Left ventricle myocardium inferior (tissue), 1 donor: ENCODE data around the gene COG8. TPM values are rescaled to one million over a fixed set of nuclear protein-coding genes. Genes with fewer than 3 reads are reported as not detected.
A peak's percentile ranks its signal among the peaks of the same experiment; 100 is the strongest.
"Not testable (repeated sequence)": the region's sequence is repeated elsewhere in the genome, so short reads cannot be mapped to it uniquely, and the experiment has no call there.

Experiments
- DNase-seq: peaks from one replicate; pipeline ENCODE4 v3.0.0-alpha.2; 2020
- H3K27ac ChIP-seq: fragments of 200-600 bp; replicated peaks from 2 replicates; pipeline ENCODE4 v1.8.0; 2021
- H3K27me3 ChIP-seq: fragments of 200-600 bp; 2 replicates; pipeline ENCODE4 v1.8.0; 2021; ENCODE audit warnings: low read depth
- H3K36me3 ChIP-seq: fragments of 200-600 bp; 2 replicates; pipeline ENCODE4 v1.8.0; 2021
- H3K4me1 ChIP-seq: fragments of 200-600 bp; 2 replicates; pipeline ENCODE4 v1.8.0; 2021
- H3K4me3 ChIP-seq: fragments of 200-600 bp; 2 replicates; pipeline ENCODE4 v1.8.0; 2021; ENCODE audit warnings: mild to moderate bottlenecking, moderate library complexity
- H3K9me3 ChIP-seq: fragments of 200-600 bp; replicated peaks from 2 replicates; pipeline ENCODE4 v1.8.0; 2021
- intact Hi-C: fragments of 100-400 bp; cut with micrococcal nuclease; formaldehyde crosslinking; loops from one replicate; pipeline ENCODE4 v1.11.0; 2022
- total RNA-seq: library from RNA; stranded (reverse); fragmentation: NEBNext Ultra II Directional; extraction: Animal tissue kit (Norgen Biotek cat#: 25700); gene quantifications from one replicate; pipeline ENCODE4 v1.2.1, GENCODE V29; 2021
- TF ChIP-seq, protein P1 (sequence below): fragments of 200-600 bp; IDR thresholded peaks from 2 replicates; pipeline ENCODE4 v1.8.0; 2021; ENCODE audit warnings: antibody characterized with exemption, mild to moderate bottlenecking, borderline replicate concordance
- donor health status: DM: no; HTN: yes; CAD: no; lungs with severe emphysema.

The COG8 gene
- total RNA-seq, 1 donor from 2014 or later = 24.1 TPM

DNA sequence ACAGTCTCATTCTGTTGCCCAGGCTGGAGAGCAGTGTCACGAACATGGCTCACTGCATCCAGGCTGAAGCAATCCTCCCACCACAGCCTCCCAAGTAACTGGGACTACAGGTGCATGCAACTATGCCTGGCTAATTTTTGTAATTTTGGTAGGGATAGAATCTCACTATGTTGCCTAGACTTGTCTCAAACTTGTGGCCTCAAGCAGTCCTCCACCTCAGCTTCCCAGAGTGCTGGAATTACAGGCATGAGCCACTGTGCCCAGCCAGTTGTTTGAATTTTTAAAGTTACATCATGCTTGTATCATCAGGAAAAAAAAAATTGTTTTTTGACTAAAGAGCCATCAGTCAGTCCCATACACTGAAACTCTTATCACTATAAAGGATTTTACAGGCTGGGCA lies 45.3 kb downstream of the COG8 start:
- intact Hi-C loops = no loop called here
- no peaks in the 10 kb centered on the region for H3K4me1 ChIP-seq
- DNase-seq = no peak

DNA sequence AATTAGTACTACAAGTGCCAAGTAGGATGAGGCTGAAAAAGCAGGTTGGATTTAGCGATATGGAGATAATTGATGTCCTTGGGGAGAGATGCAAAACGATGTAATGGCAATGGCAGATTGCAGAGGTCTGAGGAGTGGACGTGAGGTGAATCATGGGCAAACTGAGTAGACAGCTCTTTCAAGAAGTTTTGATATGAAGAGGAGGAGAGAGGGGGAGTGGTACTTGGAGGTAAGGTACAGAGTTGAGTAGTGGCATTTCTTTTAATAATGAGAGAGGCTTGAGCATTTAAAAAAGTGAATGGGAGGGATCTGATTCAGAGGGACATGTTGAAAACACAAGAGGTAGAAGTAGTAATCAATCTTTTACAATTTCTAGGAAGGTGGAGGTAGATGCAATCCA lies 46.0 kb downstream of the COG8 start:
- TF ChIP-seq, protein P1, sequence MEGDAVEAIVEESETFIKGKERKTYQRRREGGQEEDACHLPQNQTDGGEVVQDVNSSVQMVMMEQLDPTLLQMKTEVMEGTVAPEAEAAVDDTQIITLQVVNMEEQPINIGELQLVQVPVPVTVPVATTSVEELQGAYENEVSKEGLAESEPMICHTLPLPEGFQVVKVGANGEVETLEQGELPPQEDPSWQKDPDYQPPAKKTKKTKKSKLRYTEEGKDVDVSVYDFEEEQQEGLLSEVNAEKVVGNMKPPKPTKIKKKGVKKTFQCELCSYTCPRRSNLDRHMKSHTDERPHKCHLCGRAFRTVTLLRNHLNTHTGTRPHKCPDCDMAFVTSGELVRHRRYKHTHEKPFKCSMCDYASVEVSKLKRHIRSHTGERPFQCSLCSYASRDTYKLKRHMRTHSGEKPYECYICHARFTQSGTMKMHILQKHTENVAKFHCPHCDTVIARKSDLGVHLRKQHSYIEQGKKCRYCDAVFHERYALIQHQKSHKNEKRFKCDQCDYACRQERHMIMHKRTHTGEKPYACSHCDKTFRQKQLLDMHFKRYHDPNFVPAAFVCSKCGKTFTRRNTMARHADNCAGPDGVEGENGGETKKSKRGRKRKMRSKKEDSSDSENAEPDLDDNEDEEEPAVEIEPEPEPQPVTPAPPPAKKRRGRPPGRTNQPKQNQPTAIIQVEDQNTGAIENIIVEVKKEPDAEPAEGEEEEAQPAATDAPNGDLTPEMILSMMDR = no peak
- Histone ChIP-seq H3K27ac (no peak overlapping the region), H3K27me3 (no peaks in the 10 kb centered on the region), H3K9me3 (no peaks in the 10 kb centered on the region), H3K36me3 (no peaks in the 10 kb centered on the region), H3K4me3 (no peak overlapping the region), H3K4me1 (no peaks in the 10 kb centered on the region)
- DNase-seq = no peak
- intact Hi-C loops = no loop called here

More for the DNA sequence above, 45.3 kb downstream of the COG8 start:
- Histone ChIP-seq H3K27ac (no peak overlapping the region), H3K9me3 (no peaks in the 10 kb centered on the region), H3K4me3 (no peak overlapping the region), H3K36me3 (no peaks in the 10 kb centered on the region), H3K27me3 (no peaks in the 10 kb centered on the region)
- TF ChIP-seq, protein P1 = no peak

DNA sequence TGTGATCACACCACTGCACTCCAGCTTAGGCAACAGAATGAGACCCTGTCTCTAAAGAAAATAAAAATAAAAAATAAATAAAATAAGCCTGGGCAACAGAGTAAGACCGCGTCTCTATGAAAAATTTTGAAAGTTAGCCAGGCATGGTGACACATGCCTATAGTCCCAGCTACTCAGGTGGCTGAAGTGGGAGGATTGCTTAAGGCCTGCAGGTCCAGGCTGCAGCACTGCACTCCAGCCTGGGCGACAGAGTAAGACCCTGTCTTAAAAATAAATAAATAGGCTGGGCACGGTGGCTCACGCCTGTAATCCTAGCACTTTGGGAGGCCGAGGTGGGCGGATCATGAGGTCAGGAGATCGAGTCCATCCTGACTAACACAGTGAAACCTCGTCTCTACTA lies 47.7 kb downstream of the COG8 start:
- H3K4me3 ChIP-seq, intact Hi-C loops, DNase-seq, H3K9me3 ChIP-seq, H3K36me3 ChIP-seq, H3K27me3 ChIP-seq, H3K27ac ChIP-seq: not testable (repeated sequence)
- peaks cover 13% of the 10 kb centered on the region for H3K4me1 ChIP-seq

DNA sequence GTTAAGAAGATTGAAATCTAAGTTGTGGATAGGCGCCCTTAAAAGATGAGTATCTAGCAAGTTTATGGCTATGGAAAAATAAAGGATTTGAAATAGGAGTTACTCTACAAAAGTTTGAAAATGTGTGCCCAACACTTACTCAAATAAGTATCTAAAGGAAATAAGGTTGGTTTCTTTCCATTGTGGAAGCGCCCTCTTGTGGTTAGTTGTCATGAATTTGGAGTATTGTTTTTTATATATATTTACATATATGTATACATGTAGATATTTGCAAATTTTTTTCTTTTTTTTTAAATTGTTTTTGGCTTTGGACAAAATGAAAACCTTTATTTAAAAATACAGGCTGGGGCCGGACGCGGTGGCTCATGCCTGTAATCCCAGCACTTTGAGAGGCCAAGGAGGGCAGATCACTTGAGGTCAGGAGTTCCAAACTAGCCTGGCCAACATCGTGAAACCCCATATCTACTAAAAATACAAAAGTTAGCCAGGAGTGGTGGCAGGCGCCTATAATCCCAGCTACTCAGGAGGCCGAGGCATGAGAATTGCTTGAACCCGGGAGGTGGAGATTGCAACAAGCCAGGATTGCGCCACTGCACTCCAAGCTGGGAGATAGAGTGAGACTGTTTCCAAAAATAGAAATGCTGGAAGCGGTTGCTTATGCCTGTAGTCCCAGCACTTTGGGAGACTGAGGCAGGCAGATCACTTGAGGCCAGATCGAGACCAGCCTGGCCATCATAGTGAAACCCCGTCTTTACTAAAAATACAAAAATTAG lies 52.2 kb downstream of the COG8 start:
- Histone ChIP-seq H3K27me3 (no peaks in the 10 kb centered on the region), H3K9me3 (no peaks in the 10 kb centered on the region), H3K4me1 (peaks cover 19% of the 10 kb centered on the region), H3K36me3 (peaks cover 13% of the 10 kb centered on the region), H3K4me3 (no peak overlapping the region), H3K27ac (peak overlapping the region; percentile 32)
- intact Hi-C loops = loop anchor here (2.0 kb wide), 1 partner anchor 136 kb away; no protein-coding TSS in a partner anchor
- peak; percentile 62 for DNase-seq
- TF ChIP-seq, protein P1 = peak; percentile 77

DNA sequence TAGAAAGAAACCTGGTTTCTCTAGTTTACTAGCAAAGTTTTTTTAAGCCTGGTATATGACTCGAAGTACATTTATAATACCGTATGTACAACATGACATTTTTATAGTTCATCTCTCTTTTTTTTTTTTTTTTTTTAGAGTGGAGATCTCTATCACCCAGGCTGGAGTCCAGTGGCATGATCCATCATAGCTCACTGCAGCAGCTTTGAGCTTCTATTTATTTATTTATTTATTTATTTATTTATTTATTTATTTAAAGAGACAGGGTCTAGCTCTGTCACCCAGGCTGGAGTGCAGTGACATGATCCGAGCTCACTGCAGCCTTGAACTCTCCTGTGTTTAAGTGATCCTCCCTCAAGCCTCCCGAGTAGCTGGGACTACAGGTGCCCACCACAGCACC lies 54.1 kb downstream of the COG8 start:
- Histone ChIP-seq H3K9me3 (no peaks in the 10 kb centered on the region), H3K27me3 (no peaks in the 10 kb centered on the region), H3K27ac (no peak overlapping the region), H3K4me3 (no peak overlapping the region), H3K4me1 (peaks cover 19% of the 10 kb centered on the region), H3K36me3 (peaks cover 13% of the 10 kb centered on the region)
- TF ChIP-seq, protein P1 = no peak
- intact Hi-C loops = no loop called here
- no peak for DNase-seq

DNA sequence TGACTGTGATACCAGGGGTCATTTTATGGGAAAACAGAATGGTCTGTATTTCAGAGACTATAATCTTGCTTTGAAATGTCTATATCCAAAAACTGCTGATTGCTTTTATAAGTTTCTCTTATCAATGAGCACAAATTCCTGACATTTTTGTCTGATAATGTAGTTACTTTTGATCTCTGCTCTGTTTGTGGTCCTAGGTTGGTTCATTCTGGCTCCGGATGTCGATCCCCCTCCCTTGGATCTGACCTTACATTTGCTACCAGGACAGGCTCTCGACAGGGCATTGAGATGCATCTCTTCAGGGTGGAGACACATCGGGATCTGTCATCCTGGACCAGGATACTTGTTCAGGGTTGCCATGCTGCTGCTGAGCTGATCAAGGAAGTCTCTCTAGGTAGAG lies 55.5 kb downstream of the COG8 start:
- no peak overlapping the region for H3K27ac ChIP-seq

More for the DNA sequence above, 55.5 kb downstream of the COG8 start:
- intact Hi-C loops = no loop called here
- H3K4me3 ChIP-seq = no peak overlapping the region
- peaks cover 13% of the 10 kb centered on the region for H3K36me3 ChIP-seq
- TF ChIP-seq, protein P1 = no peak
- peaks cover 19% of the 10 kb centered on the region for H3K4me1 ChIP-seq
- H3K9me3 ChIP-seq = no peaks in the 10 kb centered on the region
- no peak for DNase-seq
- no peaks in the 10 kb centered on the region for H3K27me3 ChIP-seq
